Measurements from ENCODE around the gene PKNOX2.

The PKNOX2 gene, protein sequence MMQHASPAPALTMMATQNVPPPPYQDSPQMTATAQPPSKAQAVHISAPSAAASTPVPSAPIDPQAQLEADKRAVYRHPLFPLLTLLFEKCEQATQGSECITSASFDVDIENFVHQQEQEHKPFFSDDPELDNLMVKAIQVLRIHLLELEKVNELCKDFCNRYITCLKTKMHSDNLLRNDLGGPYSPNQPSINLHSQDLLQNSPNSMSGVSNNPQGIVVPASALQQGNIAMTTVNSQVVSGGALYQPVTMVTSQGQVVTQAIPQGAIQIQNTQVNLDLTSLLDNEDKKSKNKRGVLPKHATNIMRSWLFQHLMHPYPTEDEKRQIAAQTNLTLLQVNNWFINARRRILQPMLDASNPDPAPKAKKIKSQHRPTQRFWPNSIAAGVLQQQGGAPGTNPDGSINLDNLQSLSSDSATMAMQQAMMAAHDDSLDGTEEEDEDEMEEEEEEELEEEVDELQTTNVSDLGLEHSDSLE

DNA sequence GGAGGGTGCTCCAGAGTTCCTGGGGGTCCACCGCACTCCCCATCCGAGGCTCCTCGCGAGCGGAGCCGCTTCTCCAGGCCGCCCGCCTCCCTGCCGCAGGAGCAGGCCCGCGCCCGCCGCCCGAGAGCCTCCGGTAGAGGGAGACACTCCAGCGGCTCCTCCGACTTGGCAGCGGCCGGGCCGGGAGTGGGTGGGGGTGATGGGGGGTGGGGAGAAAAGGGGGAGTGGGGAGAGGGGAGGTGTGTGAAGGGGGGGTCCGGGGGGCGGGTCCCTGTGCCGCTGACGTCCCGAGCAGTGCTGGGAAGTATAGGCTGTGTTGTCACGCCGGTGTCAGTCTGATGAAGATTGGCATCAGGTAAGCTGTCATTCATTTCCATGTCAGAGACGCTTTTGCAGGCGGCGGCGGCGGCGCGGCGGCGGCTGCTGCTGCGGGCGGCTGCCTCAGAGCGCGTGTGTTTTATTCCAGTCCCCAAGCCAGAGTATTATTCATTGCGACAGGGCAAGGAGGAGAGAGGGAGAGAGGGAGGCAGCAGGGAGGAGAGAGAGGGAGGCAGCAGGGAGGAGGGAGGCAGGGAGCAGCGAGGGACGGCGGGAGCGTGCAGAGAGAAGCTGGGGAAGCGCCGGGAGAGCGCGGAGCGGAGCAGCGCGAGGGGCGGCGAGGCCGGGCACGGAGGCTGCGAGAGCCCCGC is at the start of gene PKNOX2:
Gene PKNOX2 (plus strand): TSS at position 330 of the 689 bp plus-strand sequence. CDS start 186,555 bp downstream, outside the sequence.
- peak; percentile 57 for DNase-seq (ENCODE audit: low spot score)

DNA sequence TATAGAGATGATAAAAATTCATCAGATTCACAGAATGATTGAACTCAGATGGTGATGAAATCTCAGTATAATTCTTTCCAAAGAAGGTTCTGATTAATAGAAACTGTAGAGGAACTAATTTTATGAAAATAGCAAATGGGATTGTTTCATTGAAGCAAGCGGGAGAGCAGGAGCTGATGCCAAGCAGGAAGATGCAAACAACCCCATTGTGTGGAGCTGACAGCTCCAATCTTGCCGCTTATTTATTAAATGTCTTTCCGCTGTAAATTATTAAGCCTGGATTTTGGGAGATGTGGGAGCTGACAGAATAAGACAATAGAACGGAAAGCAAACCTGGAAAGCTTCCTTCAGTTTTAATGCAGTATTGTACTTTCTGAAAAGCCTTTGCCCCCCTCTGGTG is 47.1 kb upstream of the PKNOX2 start:
- DNase-seq (ENCODE audit: low spot score): no peak

DNA sequence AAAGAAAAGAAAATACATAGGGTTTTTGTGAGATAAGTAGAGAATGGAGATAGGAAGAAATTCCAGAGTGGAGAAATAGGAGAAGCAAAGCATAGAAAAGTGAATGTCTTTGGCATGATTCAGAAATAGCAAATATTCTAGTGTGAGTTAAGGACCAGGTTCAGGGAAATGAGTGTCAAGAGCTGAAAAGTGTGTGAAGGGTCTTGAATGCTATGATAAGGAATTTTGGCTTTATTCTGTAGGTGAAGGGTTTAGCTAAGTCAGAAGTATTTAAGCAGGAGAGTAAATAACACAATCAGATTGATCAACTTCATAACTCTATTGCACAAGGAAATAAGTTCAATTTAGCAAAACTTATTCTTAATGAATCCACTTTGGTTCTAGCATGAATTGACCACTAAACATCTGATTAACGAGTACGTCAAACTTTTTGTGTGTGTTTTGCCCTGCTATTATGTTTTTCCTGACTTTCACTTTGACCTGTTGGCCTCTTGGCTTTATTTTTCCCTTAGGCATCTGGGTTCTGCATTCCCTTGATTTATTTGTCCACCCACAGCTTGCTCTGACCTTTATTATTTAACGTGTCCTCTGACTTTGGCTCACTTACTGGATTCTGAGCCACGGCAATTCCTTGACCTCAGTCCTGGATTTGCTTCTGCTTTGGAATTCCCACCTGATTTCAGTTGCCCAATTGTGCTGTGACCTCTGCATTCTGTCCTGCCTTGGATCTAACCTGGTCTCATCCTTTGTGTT is 41.2 kb upstream of the PKNOX2 start:
- DNase-seq (ENCODE audit: low spot score): no peak

DNA sequence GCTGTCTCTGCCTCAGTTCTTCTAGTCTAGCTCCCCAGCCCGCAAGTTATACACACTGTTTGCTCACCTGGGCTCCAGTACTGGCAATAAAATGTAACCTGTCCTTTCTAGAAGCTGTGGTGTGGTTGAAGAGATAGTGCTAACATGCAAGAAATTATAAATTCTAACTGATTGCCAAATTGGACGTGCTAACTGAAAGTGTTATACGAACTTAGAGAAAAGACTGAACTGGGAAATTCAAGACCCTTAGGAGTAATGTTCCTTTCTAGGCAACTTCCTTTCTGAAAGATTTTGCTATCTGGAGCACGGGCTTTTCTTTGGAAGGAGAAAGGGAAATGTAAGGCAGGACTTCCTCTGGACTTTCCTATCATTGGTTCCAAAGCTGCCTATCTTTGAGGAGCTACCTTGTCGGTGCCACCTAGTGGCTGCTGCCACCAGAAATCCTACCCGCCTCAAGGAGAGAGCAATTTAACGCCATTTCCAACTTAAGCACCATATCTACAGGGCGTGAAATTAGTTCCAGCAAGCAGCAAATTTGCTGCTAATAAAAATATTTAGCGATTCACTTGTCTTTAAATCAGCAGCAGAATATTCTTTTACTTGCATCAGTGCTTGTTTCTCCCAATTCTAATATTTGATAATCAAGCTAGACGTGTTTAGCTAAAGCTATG is 40.5 kb upstream of the PKNOX2 start:
- DNase-seq (ENCODE audit: low spot score): peak; percentile 22

DNA sequence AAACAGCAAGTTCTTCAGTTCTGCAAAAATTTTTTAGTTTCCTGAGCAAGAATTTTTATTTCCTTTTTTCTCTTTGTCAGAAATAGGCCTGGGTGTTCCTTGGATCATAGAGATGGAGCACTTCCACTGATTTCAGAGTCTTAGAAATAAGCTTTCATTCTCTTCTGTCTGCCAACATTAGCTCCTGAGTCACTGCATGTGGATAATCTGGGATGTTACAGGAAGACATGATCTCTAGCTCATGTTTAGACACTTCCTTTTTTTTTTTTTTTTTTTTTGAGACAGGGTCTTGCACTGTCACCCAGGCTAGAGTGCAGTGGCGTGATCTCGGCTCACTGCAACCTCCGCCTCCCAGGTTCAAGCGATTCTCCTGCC is 39.9 kb upstream of the PKNOX2 start:
- no peak for DNase-seq (ENCODE audit: low spot score)

DNA sequence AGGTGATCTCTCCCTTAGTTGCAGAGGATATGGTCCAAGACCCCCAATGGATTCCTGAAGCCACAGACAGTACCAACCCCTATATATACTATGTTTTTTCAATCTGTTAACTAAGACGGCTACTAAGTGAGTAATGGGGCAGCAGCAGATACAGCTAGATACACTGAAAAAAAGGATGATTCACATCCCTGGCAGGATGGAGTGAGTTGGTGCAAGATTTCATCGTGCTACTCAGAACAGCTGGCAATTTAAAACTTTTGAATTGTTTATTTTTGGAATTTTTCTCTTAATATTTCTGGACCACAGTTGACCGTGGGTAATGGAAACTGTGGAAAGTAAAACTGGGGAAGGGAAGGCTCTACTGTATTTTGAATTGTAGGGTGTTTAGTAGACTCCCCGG is 36.1 kb upstream of the PKNOX2 start:
- DNase-seq (ENCODE audit: low spot score): no peak

DNA sequence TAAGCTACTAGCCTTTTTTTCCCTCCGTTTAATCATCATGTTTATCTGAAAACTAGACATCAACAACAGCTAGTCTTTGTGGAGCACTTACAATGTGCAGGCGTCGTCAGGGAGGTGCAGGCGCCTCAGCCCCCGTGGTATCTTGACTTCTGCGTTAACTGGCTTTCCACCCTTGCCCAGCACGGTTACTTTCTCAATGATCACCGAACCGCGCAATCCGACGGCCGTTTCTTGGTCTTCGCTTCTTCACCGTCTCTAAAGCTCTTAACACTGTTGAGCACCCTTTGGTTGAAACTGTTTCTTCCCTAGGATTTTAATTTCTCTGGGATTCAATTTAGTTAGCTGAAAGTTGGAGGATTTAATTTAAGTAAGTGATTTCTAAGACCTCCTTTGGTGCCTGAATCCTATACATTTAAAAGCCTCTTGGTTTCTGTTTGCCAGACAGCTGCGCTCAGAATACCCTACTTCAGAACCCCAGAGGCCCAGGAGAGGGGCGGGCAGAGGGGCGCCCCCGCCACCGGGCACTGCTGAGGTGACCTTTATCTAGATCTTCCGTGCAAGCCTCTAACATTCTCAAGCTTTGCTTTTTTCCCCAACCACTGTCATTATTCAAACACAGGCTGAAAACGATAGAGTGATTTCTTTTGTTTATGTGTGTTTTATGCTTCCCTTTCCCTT is 35.1 kb upstream of the PKNOX2 start:
- no peak for DNase-seq (ENCODE audit: low spot score)

DNA sequence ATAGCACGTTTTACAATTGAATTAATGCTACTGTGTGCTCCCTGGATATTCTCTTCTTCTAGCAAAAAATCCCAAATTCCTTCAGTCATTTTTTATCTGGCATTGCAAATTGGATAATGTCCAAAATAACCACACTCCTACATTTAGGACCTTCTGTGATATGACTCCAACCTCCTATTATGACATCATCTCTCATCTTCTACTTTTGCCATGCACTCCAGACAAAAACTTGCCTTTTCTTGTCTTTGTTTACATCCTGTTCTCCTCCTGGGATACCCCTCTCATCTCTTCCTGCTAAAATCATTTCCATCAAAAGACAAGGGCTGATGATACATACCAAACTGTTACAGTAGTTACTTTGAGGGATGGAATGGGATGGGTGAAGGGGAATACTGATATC is 32.5 kb upstream of the PKNOX2 start:
- no peak for DNase-seq (ENCODE audit: low spot score)

DNA sequence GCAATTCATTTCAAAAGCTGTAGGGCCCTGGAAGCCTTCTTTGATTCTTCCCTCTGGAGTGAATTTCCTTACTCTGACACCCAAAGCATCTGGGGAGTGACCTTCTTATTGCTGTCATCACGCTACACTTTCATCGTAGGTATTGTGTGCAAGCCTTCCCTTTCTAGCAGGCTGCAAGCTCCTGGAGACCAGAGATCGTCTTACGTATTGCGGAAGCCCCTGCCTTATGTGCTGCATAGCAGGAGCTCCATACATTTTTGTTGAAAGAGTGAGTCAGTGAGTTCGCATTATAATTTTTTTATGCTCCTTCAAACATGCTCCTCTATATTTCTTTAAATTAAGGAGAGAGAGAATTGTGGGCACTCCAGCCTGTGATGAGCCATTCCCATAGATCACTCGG is 32.0 kb upstream of the PKNOX2 start:
- no peak for DNase-seq (ENCODE audit: low spot score)

DNA sequence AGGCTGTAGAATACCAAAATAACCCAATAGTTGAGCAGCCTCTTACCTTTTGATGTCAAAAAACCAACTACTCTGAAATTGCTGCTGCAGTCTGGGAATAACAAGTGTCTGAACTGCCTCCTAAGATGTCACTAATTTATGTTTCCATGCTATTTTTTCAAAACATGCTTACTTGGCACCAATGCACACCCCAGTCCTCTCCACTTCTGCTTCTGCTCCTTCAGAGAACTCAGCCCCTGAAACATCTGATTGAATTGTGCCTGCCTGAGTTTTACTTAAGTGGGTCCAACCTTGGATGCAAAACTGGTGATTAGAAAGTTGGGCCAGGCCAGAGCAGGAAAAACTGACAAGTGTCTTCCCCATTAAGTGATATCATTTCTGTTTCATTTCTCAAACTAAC is 28.6 kb upstream of the PKNOX2 start:
- no peak for DNase-seq (ENCODE audit: low spot score)

DNA sequence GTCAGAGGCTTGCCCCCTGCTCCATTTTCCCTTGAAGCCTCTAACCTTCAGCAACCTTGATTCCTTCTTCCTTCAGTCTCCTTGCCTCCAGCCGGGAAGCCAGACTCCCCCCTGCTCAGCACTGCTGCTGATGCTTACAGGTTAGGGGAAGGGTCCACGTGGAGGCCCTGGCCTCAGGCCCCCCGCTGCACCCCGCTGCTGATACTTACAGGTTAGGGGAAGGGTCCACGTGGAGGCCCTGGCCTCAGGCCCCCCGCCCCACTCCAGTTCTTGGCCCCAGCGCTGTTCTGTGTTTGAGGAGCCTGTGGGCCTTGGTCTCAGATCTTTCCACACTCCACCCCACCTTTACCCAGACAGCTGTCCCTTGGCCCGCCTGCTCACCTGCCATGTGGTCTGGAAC is 25.6 kb upstream of the PKNOX2 start:
- no peak for DNase-seq (ENCODE audit: low spot score)

DNA sequence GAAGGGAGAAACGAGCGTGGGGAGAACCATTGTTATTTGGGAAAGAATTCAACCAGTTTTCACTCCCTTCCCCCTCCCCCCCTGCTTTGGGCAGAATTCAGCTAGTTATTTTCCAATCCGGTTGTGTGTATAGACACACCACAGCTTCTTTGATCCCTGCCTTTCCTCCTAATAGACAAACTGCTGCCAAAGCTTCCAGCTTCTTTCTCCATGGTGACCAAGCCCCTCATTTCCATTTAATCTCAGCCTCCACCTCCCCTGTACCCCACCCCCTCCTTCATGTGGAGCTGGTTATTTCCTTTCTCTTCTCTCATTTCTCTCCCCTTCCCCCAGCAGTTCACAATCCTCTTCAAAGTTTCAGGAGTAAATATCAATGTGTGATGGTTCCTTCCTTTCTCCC is 24.8 kb upstream of the PKNOX2 start:
- DNase-seq (ENCODE audit: low spot score): no peak

DNA sequence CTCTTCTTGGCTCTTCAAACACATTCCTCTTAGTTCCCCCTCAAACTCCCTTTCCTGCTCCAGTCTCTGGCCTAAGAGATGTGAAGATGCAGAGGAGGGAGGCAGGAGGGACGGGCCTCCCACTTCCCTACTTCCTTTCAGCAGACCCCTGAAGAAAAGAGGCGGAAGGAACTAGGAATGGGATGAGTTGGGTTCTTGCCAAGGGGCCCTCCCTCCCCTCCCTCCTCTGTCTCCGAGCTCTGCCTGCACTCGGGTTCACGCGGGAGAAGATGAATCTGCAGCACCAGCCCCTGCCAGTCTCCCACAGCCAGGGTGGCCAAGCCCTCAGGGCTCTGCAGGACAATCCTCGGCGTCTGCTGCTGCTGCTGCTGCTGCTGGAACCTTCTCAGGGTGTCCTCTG is 24.3 kb upstream of the PKNOX2 start:
- no peak for DNase-seq (ENCODE audit: low spot score)

DNA sequence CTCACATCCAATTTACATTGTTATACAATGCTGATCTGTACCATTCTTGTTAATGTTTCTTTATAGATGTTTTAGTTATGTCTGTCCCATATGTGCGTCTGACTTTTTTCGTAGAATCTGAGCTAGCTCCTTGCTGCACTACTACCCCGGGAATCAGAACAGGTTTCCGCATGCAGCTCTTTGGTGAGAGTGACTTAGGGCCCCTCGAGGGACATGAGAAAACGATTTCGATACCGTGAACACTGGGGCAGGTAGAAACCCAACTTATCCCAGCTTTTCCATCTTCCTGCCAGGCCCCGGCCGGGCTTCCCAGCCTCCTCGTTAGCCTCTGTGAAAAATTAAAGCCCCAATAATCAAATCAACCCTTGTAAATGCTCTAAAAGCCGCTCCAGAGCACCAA is 23.4 kb upstream of the PKNOX2 start:
- no peak for DNase-seq (ENCODE audit: low spot score)

DNA sequence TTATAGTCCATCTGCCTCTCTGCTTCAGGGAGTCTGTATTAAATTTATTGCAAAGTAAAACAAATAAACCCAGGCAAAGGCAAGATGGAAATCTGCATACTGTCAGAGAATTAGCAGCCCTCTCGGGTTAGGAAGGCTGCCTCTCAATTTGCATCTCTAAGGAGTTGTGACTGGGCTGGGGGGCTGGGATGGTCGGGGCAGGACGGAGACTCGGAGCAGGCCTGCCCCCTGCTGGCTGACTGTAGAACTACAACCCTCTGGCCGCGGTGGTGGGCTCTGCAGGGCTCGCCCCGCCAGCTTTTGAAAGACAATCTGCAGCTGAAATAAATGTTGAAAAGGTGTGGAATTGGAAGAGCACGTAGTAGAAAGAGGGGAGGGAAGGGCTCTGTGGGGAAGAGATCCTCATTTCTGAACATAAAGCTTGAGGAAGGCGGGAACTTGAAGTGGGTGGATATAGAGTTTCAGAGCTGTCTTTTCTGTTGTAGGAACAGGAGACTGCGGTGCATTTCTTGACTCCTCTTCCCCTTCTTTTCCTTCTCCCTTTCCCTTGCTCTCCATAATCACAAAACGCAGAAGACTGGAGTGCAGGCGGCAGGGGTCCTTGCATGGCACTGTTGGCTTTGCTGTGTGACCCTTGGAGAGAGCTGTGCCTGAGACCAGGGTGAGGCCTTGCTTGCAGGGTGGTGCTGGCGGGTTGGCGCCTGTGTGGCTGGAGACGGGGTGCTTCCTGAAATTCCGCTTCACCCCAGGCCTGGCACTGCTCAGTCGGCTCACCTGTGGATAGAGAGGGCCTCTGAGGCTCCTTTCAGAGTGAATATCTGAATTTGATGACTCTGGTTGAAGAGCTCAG is 22.6 kb upstream of the PKNOX2 start:
- DNase-seq (ENCODE audit: low spot score): peak; percentile 28

DNA sequence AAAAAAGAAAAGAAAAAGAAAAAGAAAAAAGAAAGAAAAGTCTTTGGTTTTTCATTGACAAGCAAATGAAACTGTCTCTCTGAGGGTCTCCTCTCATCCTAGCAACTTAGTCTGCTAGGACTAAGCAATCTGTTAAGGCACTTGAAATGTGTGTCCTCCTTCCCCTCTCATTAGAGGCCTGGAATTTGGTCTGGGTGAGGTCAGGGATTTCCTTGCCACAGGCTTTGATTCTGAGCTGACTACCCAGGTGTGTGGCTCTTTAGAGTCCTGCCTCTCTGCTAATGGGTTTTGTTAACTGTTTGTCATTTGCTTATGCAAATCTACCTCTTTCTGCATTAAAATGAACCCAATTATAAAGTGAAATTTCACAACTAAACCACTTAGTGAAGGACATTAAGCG is 18.3 kb upstream of the PKNOX2 start:
- no peak for DNase-seq (ENCODE audit: low spot score)

DNA sequence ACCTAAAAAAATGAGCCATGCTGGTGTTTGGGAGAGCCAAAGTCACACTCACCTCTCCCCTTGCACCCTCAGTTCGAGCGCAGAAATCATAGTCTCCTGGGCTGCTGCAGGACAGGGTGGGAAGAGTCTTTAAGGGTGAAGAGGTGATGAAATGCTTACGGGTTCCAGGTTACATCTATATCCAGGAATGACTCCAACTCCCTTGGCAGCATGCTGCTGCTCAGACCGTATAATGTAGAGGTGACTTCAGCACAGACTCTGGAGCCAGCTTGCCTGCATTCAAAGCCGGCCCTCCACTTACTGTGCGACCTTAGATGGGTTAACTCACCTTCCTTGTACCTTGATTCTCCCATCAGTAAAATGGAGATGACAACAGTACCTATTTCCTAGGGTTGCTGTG is 17.3 kb upstream of the PKNOX2 start:
- no peak for DNase-seq (ENCODE audit: low spot score)

DNA sequence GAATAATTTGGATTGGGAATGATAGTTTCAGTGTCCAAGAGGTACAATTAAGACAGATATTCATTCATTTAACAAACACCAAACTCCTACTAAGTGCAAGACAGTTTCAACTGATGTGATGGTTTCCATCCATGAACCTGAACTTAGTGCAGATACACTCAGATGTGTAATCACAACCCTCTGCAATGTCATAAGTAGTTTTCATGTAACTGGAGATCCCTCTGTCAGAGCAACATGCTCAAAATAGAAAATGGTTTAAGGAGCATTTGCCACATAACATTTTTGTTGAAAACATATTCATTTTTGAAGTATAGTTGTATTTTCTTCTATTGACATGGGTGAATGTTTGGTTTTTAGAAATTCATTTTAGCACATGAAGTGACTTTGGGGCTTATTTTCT is 16.5 kb upstream of the PKNOX2 start:
- DNase-seq (ENCODE audit: low spot score): no peak

DNA sequence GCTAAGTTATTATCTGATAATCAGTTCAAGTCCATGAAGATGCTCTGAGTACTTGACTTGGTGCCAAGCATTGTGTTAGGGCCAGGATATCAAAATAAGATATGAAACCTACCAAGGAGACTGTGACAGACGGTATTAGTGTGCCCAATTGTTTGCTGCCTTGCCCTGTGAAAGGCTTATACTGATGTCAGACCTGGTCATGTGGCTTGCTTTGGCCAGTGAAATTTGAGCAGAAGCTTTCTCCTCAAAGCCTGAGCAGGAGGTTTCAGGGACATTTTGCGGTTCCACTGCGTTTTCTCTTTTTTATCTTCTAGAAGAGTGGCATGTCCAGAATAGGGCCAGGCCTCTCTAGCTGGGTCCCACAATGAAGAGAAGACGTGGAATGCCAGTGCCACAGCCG is 15.8 kb upstream of the PKNOX2 start:
- DNase-seq (ENCODE audit: low spot score): no peak

DNA sequence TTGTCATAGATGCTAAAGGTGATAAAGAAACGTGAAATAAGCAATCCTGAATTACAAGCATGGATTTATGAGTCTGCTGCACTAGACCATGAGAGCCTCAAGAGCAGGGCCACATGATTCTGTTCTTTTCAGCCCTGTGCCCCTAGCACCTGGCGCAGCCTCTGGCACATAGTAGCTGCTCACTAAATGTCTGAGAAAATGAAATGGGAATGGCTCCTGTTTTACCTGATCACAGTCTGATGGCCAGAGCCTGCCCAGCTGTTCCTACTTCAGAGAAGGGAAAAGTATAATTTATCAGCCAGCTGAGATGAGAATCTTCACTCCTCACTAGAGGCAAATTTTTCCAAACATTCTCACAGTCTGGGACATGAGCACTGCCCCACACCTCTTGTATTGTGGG is 10.7 kb upstream of the PKNOX2 start:
- no peak for DNase-seq (ENCODE audit: low spot score)
